ENCODE data around the gene RANBP1. TPM values are rescaled to one million over a fixed set of nuclear protein-coding genes. Genes with fewer than 3 reads are reported as not detected.

Gene RANBP1
- total and polyA plus RNA-seq, 9 of the 15 experiments (the other 6 are each of a cell fraction or from before 2014, with no cell fraction given) = 162 to 2,891 (median 1,289) TPM

DNA sequence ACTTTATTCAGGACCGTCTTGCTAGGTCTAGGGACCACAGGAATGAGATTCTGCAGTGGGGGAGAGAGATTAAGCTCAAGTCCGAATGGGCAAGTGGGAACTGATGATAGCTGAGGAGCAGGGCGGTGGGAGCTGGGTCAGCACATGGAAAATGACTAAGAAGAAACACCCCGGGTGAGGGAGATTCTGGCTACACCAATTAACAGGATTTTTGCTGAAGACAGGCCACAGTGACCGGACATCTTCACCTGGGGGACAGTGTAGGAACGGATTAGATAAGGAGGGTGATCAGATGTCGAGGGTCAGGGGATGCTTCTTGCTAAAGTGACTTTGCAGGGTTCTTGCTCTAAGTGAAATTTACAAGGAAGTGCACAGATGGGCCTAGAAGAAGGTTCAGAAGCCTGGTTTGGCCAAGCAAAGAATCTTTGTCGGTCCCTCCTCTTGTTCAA, 44.4 kb upstream of the RANBP1 start (continued):
- TF ChIP-seq DEAF1 (CRISPR knock-in tag; IDR thresholded peaks at IDR 0.05) (no peak), FOXK2 (conservative IDR thresholded peaks at IDR 0.05 in 1 of 2, IDR thresholded peaks at IDR 0.05 in 1 of 2; ENCODE audit: low read depth in 2 of 2) (no peak), FOXA3 (CRISPR knock-in tag; conservative IDR thresholded peaks at IDR 0.05 in 1 of 2, IDR thresholded peaks at IDR 0.05 in 1 of 2) (no peak), TOE1 (IDR thresholded peaks at IDR 0.05; ENCODE audit: borderline replicate concordance) (no peak), TOE1 (CRISPR knock-in tag; IDR thresholded peaks at IDR 0.05; ENCODE audit: borderline replicate concordance, low read depth) (no peak), ARID4B (CRISPR knock-in tag; IDR thresholded peaks at IDR 0.05) (no peak), ELF1 (tag; IDR thresholded peaks at IDR 0.05) (no peak), ZNF121 (CRISPR knock-in tag; conservative IDR thresholded peaks at IDR 0.05) (no peak), SPI1 (IDR thresholded peaks at IDR 0.05; ENCODE audit: borderline replicate concordance, low read depth, low read length) (peak; percentile 78; the same call in 1 of the 2 replicates)
- TF ChIP-seq, protein P1, sequence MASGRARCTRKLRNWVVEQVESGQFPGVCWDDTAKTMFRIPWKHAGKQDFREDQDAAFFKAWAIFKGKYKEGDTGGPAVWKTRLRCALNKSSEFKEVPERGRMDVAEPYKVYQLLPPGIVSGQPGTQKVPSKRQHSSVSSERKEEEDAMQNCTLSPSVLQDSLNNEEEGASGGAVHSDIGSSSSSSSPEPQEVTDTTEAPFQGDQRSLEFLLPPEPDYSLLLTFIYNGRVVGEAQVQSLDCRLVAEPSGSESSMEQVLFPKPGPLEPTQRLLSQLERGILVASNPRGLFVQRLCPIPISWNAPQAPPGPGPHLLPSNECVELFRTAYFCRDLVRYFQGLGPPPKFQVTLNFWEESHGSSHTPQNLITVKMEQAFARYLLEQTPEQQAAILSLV (tag; IDR thresholded peaks at IDR 0.05) = no peak
- TF ChIP-seq, protein P2, sequence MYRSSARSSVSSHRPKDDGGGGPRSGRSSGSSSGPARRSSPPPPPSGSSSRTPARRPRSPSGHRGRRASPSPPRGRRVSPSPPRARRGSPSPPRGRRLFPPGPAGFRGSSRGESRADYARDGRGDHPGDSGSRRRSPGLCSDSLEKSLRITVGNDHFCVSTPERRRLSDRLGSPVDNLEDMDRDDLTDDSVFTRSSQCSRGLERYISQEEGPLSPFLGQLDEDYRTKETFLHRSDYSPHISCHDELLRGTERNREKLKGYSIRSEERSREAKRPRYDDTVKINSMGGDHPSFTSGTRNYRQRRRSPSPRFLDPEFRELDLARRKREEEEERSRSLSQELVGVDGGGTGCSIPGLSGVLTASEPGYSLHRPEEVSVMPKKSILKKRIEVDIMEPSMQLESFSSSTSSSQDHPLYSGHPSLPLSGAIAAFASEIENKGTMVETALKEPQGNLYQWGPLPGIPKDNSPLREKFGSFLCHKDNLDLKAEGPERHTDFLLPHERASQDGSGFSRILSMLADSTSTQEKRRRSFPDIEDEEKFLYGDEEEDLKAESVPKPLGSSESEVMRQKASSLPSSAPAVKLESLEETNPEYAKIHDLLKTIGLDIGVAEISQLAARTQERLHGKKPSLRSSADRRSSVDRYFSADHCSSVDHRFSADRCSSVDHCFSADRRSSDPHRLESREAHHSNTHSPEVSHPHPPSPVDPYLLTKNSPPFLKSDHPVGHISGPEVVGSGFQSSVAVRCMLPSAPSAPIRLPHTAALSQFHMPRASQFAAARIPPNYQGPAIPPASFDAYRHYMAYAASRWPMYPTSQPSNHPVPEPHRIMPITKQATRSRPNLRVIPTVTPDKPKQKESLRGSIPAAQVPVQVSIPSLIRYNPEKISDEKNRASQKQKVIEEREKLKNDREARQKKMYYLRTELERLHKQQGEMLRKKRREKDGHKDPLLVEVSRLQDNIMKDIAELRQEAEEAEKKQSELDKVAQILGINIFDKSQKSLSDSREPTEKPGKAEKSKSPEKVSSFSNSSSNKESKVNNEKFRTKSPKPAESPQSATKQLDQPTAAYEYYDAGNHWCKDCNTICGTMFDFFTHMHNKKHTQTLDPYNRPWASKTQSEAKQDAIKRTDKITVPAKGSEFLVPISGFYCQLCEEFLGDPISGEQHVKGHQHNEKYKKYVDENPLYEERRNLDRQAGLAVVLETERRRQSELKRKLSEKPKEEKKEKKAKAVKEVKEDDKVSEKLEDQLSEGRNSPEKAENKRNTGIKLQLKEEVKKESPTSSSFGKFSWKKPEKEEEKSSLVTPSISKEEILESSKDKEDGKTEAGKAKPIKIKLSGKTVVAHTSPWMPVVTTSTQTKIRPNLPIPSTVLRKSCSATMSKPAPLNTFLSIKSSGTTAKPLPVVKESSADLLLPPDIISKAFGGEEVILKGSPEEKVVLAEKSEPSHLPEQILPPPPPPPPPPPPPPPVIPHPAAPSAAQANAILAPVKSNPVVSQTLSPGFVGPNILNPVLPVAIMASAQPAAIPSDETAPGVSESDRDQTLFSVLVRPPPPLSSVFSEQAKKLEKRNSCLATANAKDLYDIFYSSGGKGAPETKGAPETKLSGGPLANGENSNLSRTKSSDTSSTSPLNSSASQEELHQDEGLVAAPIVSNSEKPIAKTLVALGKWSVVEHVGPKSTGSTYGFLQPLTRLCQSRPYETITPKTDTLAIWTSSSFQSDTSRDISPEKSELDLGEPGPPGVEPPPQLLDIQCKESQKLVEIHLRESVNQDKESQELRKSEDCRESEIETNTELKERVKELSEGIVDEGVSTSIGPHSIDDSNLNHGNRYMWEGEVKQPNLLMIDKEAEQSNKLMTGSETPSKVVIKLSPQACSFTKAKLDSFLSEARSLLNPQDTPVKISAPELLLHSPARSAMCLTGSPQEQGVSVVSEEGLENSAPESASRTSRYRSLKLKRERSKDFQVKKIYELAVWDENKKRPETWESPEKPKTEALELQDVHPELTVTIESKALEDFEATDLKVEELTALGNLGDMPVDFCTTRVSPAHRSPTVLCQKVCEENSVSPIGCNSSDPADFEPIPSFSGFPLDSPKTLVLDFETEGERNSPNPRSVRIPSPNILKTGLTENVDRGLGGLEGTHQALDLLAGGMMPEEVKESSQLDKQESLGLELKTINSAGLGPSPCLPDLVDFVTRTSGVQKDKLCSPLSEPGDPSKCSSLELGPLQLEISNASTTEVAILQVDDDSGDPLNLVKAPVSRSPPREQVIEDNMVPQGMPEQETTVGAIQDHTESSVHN (IDR thresholded peaks at IDR 0.05; ENCODE audit: borderline replicate concordance in 1 of 2, low read depth in 1 of 2) = no peak

Data from K562 (cell line).